Right lobe of liver (tissue), 6 donors: ENCODE measurements around the gene RALGAPB. TPM values are rescaled to one million over a fixed set of nuclear protein-coding genes. Genes with fewer than 3 reads are reported as not detected.

ENCODE experiments used
- ATAC-seq, 4 donors: fragments of 200-7000 bp; cut with Tn5 transposase; one replicate each; pipeline ENCODE4 v1.9.1; 2020; ENCODE audit warnings: mild to moderate bottlenecking in 4 of 4, moderate library complexity in 4 of 4
- DNase-seq, 3 donors: peaks; one replicate each; pipeline ENCODE4 v3.0.0-alpha.2; 2020
- H3K27ac ChIP-seq, 3 donors: fragments of 200-600 bp; one replicate each; pipeline ENCODE4 v1.8.0; 2022
- H3K27me3 ChIP-seq, 2 donors: fragments of 200-600 bp; one replicate each; pipeline ENCODE4 v1.8.0; 2022
- H3K36me3 ChIP-seq, 4 donors: fragments of 200-600 bp; sonication (generic) in 1 of 4; one replicate each; pipeline versions ENCODE4 v1.5.1 to v1.8.0; 2017 to 2022; ENCODE audit warnings: control low read depth in 1 of 4
- H3K4me1 ChIP-seq, 4 donors: fragments of 200-600 bp; sonication (generic) in 1 of 4; one replicate each; pipeline versions ENCODE4 v1.5.1 to v1.8.0; 2017 to 2022; ENCODE audit warnings: control low read depth in 1 of 4
- H3K4me3 ChIP-seq, 3 donors: fragments of 200-600 bp; one replicate each; pipeline ENCODE4 v1.8.0; 2022
- H3K9me3 ChIP-seq, 4 donors: fragments of 200-600 bp; sonication (generic) in 1 of 4; one replicate each; pipeline versions ENCODE4 v1.5.1 to v1.8.0; 2017 to 2022; ENCODE audit warnings: control low read depth in 1 of 4
- POLR2A ChIP-seq: fragments of 450-650 bp; IDR thresholded peaks from one replicate; pipeline ENCODE4 v1.6.1; 2017; ENCODE audit warnings: antibody characterized with exemption, mild to moderate bottlenecking
- WGBS: methylation state at CpG from one replicate; pipeline ENCODE4 v1.1.6; 2018; ENCODE audit warnings: low coverage, low lambda C conversion rate; ENCODE audit not compliant: insufficient coverage; ENCODE audit errors: missing lambda C conversion rate; 5-methylcytosine and 5-hydroxymethylcytosine counted together
- intact Hi-C, 2 donors: fragments of 100-400 bp; cut with DNase I; formaldehyde crosslinking; loops; one replicate each; pipeline versions ENCODE4 v1.11.2 to v1.14.1; 2022
- total RNA-seq, 6 experiments: library from RNA; depleted of rRNA in 2 of 6; stranded (reverse); fragments of >200 nt in 2 of 6; fragmentation: NEBNext Ultra II Directional in 3 of 6; extraction: Animal tissue kit (Norgen Biotek cat#: 25700) in 3 of 6; gene quantifications; one replicate each; pipeline versions ENCODE4 v1.1.0 to v1.2.4, GENCODE V29; 2016 to 2023
- TF ChIP-seq, protein P1 (sequence below), 4 donors: fragments of 200-600 bp in 3 of 4; fragments of 450-650 bp in 1 of 4; IDR thresholded peaks; one replicate each; pipeline versions ENCODE4 v1.5.1 to v1.8.0; 2016 to 2022; ENCODE audit warnings: antibody characterized with exemption in 4 of 4, mild to moderate bottlenecking in 2 of 4
- donor health status: DM: no; HTN: yes; CAD: no.
- donor health status: DM: no; HTN: no; CAD: no.
- donor health status: DM: no; HTN: no; CAD: no.
- donor health status: DM: no; HTN: yes; CAD: no.
- donor health status: DM: no; HTN: yes; CAD: no.

The RALGAPB gene
- total RNA-seq, 6 experiments from 2014 or later: 9.7 to 16.0 (median 12.9) TPM

DNA sequence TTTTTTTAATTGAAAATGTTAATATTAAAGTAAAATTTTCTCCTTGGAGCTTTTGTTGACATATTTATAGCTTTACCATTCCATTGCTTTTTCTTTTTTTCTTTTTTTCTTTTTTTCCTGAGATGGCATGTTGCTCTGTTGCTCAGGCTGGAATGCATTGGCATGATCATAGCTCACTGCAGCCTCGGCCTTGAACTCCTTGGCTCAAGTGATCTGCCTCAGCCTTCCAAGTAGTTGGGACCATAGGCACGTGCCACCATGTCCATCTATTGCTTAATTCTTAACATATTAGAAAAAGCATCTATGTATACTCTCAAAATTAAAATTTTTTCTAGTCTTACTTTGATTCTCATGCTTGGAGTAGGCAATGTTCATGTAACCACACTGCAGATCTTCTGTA lies 43.0 kb downstream of the RALGAPB start:
- ATAC-seq: no peak

DNA sequence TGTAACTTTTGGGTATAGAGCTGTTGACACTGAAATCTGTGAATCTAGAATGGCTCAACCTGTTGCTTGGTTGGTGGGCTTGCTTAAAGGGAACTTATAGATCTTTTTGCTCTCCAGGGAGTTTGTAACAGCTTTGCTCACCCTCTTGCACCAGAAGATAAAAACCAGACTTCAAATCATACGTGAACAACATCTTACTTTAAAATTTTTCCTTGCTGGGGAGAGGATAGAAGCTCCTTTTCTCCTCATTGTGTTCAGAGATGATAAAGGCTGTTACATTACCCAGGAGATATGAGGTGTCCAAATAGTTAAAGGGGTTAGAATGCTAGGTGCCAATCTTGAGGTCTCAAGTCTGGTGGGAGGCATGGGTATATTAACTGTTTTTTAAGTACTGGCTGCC lies 46.8 kb downstream of the RALGAPB start:
- Histone ChIP-seq H3K36me3 (peaks cover 0 to 43% (median 6%) of the 10 kb centered on the region in 4 donors), H3K9me3 (no peaks in the 10 kb centered on the region), H3K4me1 (no peaks in the 10 kb centered on the region), H3K27me3 (no peaks in the 10 kb centered on the region), H3K27ac (no peak overlapping the region), H3K4me3 (no peak overlapping the region)
- intact Hi-C loops: no loop called here
- 100% methylated on average over 1 of the region's 1 CpG for WGBS
- TF ChIP-seq POLR2A: no peak
- TF ChIP-seq, protein P1, sequence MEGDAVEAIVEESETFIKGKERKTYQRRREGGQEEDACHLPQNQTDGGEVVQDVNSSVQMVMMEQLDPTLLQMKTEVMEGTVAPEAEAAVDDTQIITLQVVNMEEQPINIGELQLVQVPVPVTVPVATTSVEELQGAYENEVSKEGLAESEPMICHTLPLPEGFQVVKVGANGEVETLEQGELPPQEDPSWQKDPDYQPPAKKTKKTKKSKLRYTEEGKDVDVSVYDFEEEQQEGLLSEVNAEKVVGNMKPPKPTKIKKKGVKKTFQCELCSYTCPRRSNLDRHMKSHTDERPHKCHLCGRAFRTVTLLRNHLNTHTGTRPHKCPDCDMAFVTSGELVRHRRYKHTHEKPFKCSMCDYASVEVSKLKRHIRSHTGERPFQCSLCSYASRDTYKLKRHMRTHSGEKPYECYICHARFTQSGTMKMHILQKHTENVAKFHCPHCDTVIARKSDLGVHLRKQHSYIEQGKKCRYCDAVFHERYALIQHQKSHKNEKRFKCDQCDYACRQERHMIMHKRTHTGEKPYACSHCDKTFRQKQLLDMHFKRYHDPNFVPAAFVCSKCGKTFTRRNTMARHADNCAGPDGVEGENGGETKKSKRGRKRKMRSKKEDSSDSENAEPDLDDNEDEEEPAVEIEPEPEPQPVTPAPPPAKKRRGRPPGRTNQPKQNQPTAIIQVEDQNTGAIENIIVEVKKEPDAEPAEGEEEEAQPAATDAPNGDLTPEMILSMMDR (IDR thresholded peaks at IDR 0.05): no peak
- DNase-seq (no peak), ATAC-seq (no peak)

More for the DNA sequence above, 43.0 kb downstream of the RALGAPB start:
- intact Hi-C loops: no loop called here
- no peak for DNase-seq
- H3K27ac ChIP-seq: no peak overlapping the region
- no peaks in the 10 kb centered on the region for H3K4me1 ChIP-seq
- no peaks in the 10 kb centered on the region for H3K27me3 ChIP-seq
- H3K4me3 ChIP-seq: no peak overlapping the region
- 96% methylated on average over 2 of the region's 2 CpGs for WGBS
- peaks cover 0 to 31% (median 4%) of the 10 kb centered on the region in 4 donors for H3K36me3 ChIP-seq
- H3K9me3 ChIP-seq: no peaks in the 10 kb centered on the region
- TF ChIP-seq, protein P1 (IDR thresholded peaks at IDR 0.05): no peak
- TF ChIP-seq POLR2A: no peak

DNA sequence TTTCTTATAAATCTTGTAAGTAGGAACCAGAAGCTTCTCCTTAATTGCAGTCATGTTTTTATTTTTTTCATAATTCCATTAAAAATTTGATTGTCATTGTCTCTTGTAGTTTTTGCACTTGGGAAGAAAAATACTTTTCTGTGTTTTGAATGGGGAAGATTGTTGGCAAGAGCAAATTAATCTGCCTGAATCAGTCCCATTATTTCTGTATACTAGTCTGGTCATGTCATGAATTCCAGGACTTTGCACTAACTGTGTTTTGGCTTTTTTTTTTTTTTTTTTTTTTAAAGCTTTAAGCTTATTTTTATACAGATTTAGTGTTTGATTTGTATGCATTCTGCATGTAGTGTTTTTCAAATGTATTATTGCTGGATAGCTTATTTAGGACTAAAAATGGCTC lies 47.6 kb downstream of the RALGAPB start:
- H3K4me1 ChIP-seq: no peaks in the 10 kb centered on the region
- no peak overlapping the region for H3K4me3 ChIP-seq
- intact Hi-C loops: no loop called here
- no peak for DNase-seq
- H3K27ac ChIP-seq: no peak overlapping the region
- H3K36me3 ChIP-seq: peaks cover 0 to 45% (median 8%) of the 10 kb centered on the region in 4 donors
- H3K27me3 ChIP-seq: no peaks in the 10 kb centered on the region
- TF ChIP-seq, protein P1 (IDR thresholded peaks at IDR 0.05): no peak
- TF ChIP-seq POLR2A: no peak
- no peaks in the 10 kb centered on the region for H3K9me3 ChIP-seq
- ATAC-seq: no peak

DNA sequence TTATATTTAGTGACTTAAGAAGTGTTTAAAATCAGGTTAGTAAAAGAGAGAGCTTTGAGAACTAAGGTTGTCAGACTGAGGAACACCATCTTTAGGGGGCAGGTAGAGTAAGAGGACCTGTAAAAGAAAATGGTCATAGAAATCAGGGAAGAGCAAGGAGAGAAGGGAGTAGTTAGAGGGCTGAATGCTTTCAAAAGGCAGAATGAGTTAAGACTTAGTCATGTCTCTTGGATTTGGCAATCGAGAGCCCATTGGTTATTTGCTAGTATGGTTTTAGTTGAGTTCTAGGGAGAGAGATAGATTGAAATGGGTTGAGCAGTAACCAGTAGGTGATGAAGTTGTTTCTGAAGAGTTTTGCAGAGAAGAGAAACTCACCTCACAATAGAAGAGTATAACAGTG lies 51.1 kb downstream of the RALGAPB start:
- no peak overlapping the region for H3K27ac ChIP-seq
- ATAC-seq (no peak), DNase-seq (no peak)
- H3K27me3 ChIP-seq: no peaks in the 10 kb centered on the region
- no peaks in the 10 kb centered on the region for H3K4me1 ChIP-seq
- no peaks in the 10 kb centered on the region for H3K9me3 ChIP-seq
- peaks cover 0 to 36% (median 9%) of the 10 kb centered on the region in 4 donors for H3K36me3 ChIP-seq
- intact Hi-C loops: no loop called here
- 100% methylated on average over 1 of the region's 1 CpG for WGBS
- H3K4me3 ChIP-seq: no peak overlapping the region
- TF ChIP-seq, protein P1 (IDR thresholded peaks at IDR 0.05): no peak
- no peak for TF ChIP-seq POLR2A

DNA sequence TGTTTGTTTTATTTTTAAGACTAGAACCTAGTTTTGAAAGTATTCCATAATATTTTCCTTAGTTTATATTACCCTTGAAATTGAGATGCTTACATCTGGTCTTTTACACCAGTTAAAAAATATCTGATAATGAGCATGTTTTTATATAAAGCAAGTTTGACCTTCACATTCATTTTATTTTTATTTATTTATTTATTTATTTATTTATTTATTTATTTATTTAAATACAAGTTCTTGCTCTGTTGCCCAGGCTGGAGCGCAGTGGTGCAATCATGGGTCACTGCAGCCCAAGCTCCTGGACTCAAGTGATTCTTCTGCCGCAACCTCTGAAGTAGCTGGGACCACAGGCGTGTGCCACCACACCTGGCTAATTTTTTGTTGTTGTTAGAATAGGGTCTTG lies 55.5 kb downstream of the RALGAPB start:
- WGBS: 100% methylated on average over 1 of the region's 3 CpGs

More for the DNA sequence above, 55.5 kb downstream of the RALGAPB start:
- Histone ChIP-seq H3K36me3 (peaks cover 0 to 35% (median 7%) of the 10 kb centered on the region in 4 donors), H3K27me3 (no peaks in the 10 kb centered on the region), H3K4me3 (no peak overlapping the region), H3K9me3 (no peaks in the 10 kb centered on the region), H3K4me1 (no peaks in the 10 kb centered on the region), H3K27ac (no peak overlapping the region)
- no peak for DNase-seq
- intact Hi-C loops: no loop called here
- TF ChIP-seq, protein P1 (IDR thresholded peaks at IDR 0.05): no peak
- no peak for TF ChIP-seq POLR2A
- ATAC-seq: no peak
